ENCODE measurements around the gene NUDT16L1. TPM values are rescaled to one million over a fixed set of nuclear protein-coding genes. Genes with fewer than 3 reads are reported as not detected.

The NUDT16L1 gene
- total RNA-seq, 1 experiment from 2014 or later, result 33.8 TPM

GRCh38 chr16:4654964-4655590 is 38.3 kb upstream of the NUDT16L1 start:
- no peak overlapping the region for H3K4me3 ChIP-seq (ENCODE audit: low read depth, low read length, poor library complexity, severe bottlenecking)
- H3K27ac ChIP-seq (ENCODE audit: low read depth, low read length, poor library complexity, severe bottlenecking), result no peak overlapping the region
- intact Hi-C loops (cut with micrococcal nuclease; ENCODE audit: unreplicated experiment), result no loop called here
- H3K36me3 ChIP-seq (ENCODE audit: insufficient read depth, low read length, poor library complexity, severe bottlenecking), result peaks cover 7% of the 10 kb centered on the region
- no peaks in the 10 kb centered on the region for H3K4me1 ChIP-seq (ENCODE audit: insufficient read depth, low read length, poor library complexity, severe bottlenecking)
- no peak for TF ChIP-seq EZH2 (IDR thresholded peaks at IDR 0.05; ENCODE audit: borderline replicate concordance, low read depth, low read length, poor library complexity, severe bottlenecking)
- TF ChIP-seq CTCF (conservative IDR thresholded peaks at IDR 0.05; ENCODE audit: low read depth, low read length), result no peak
- DNase-seq (ENCODE audit: low spot score), result no peak
- H3K9me3 ChIP-seq (ENCODE audit: low read depth, low read length, poor library complexity, severe bottlenecking), result no peaks in the 10 kb centered on the region
- no peaks in the 10 kb centered on the region for H3K27me3 ChIP-seq (replicated peaks; ENCODE audit: insufficient read depth, low read depth, low read length, poor library complexity)
- ChIA-PET POLR2A (ENCODE audit: low non-redundant PET) (no interaction called here), CTCF (no interaction called here)
- no TSS peak for BruUV-seq (replicated peaks)

- TF ChIP-seq EZH2 (IDR thresholded peaks at IDR 0.05; ENCODE audit: borderline replicate concordance, low read depth, low read length, poor library complexity, severe bottlenecking) (no peak), CTCF (conservative IDR thresholded peaks at IDR 0.05; ENCODE audit: low read depth, low read length) (no peak)
- intact Hi-C loops (cut with micrococcal nuclease; ENCODE audit: unreplicated experiment), result no loop called here
- POLR2A ChIA-PET (ENCODE audit: low non-redundant PET), result interaction anchor here (0.5 kb wide), 1 partner anchor 25 kb away, joined by 10 read pairs; no protein-coding TSS in a partner anchor
- BruUV-seq (replicated peaks), result no TSS peak
- Histone ChIP-seq H3K9me3 (ENCODE audit: low read depth, low read length, poor library complexity, severe bottlenecking) (no peaks in the 10 kb centered on the region), H3K36me3 (ENCODE audit: insufficient read depth, low read length, poor library complexity, severe bottlenecking) (peaks cover 7% of the 10 kb centered on the region), H3K27me3 (replicated peaks; ENCODE audit: insufficient read depth, low read depth, low read length, poor library complexity) (no peaks in the 10 kb centered on the region), H3K4me3 (ENCODE audit: low read depth, low read length, poor library complexity, severe bottlenecking) (no peak overlapping the region), H3K27ac (ENCODE audit: low read depth, low read length, poor library complexity, severe bottlenecking) (no peak overlapping the region), H3K4me1 (ENCODE audit: insufficient read depth, low read length, poor library complexity, severe bottlenecking) (no peaks in the 10 kb centered on the region)
- no peak for DNase-seq (ENCODE audit: low spot score)
- CTCF ChIA-PET, result no interaction called here
Measured at GRCh38 chr16:4655801-4656200, 37.6 kb upstream of the NUDT16L1 start.

GRCh38 chr16:4656221-4656620 is 37.1 kb upstream of the NUDT16L1 start:
- BruUV-seq (replicated peaks), result no TSS peak
- H3K4me3 ChIP-seq (ENCODE audit: low read depth, low read length, poor library complexity, severe bottlenecking), result no peak overlapping the region
- no peaks in the 10 kb centered on the region for H3K27me3 ChIP-seq (replicated peaks; ENCODE audit: insufficient read depth, low read depth, low read length, poor library complexity)
- no peak for DNase-seq (ENCODE audit: low spot score)
- no peaks in the 10 kb centered on the region for H3K9me3 ChIP-seq (ENCODE audit: low read depth, low read length, poor library complexity, severe bottlenecking)
- ChIA-PET POLR2A (ENCODE audit: low non-redundant PET) (interaction anchor here (0.5 kb wide), 1 partner anchor 26 kb away, joined by 10 read pairs; no protein-coding TSS in a partner anchor), CTCF (no interaction called here)
- TF ChIP-seq CTCF (conservative IDR thresholded peaks at IDR 0.05; ENCODE audit: low read depth, low read length) (no peak), EZH2 (IDR thresholded peaks at IDR 0.05; ENCODE audit: borderline replicate concordance, low read depth, low read length, poor library complexity, severe bottlenecking) (no peak)
- peaks cover 4% of the 10 kb centered on the region for H3K36me3 ChIP-seq (ENCODE audit: insufficient read depth, low read length, poor library complexity, severe bottlenecking)
- no peaks in the 10 kb centered on the region for H3K4me1 ChIP-seq (ENCODE audit: insufficient read depth, low read length, poor library complexity, severe bottlenecking)
- intact Hi-C loops (cut with micrococcal nuclease; ENCODE audit: unreplicated experiment), result no loop called here
- H3K27ac ChIP-seq (ENCODE audit: low read depth, low read length, poor library complexity, severe bottlenecking), result no peak overlapping the region
